Embryonic facial prominence (tissue), 1 donor: ENCODE results near the gene PKIG.

Experiments used
- DNase-seq: peaks from one replicate; pipeline ENCODE4 v3.0.0-alpha.2; 2016; ENCODE audit errors: extremely low spot score

PKIG gene

GRCh38 chr20:44619294-44619693 lies 36.9 kb downstream of the PKIG start:
- no peak for DNase-seq

GRCh38 chr20:44620030-44620429 lies 37.7 kb downstream of the PKIG start:
- no peak for DNase-seq

DNA sequence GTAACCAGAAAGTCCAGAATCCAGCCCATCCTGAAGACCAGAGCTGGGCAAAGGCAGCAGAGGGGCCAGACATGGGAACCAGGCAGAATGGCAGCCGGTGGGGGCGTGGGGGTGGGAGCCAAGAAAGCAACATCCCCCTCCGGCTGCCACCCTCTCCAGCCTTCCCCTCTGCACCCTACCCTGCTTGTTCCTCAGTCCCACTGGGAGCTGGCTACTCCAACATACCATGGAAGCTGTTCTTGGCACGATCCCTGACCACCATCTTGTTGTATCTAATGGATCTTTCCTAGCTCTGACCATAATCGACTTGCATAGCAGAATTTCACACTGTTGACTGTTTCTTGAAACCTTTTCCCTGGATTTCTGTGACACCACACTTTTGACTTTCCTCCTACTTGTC lies 38.9 kb downstream of the PKIG start:
- DNase-seq, result no peak

DNA sequence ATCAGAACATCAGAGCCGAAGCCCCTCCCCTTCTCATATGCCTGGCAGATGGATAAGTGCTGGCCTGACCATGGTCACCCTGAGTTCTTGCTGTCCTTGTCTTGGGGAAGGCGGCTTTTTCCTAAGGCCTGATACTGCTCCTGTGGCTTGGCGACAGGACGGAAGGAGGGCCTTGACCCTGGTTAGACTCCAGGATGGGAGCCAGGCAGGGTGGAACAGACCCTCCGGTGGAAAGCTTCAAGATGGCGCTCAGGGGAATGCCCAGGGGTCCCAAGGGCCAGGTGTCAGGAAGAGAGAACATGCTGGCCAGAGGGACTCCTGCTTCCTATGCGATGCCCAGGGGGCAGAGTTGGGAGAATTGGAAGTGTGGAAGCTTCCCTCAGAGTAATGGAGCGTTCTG lies 39.6 kb downstream of the PKIG start:
- DNase-seq, result no peak

GRCh38 chr20:44622501-44623270 lies 40.3 kb downstream of the PKIG start:
- no peak for DNase-seq

DNA sequence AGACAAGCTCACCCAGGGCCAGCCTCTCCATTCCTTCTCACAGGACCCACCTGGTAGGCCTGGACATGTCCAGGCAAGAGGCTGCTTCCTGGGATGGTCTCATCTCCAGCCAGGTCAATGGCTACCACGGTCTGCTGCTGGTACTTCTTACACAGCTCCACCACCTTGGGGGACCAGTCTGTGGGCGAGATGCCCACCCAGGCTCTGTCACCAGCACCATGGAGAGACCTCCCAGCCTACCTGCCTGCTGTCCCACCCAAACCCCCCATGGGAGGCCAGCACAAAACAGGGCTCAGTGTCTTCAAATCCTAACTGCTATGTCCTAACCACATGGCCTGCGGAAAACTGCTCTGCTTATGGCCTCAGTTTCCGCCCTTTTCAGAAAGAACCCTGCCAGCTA lies 41.8 kb downstream of the PKIG start:
- DNase-seq, result no peak

GRCh38 chr20:44624743-44625271 lies 42.4 kb downstream of the PKIG start:
- DNase-seq, result no peak

- no peak for DNase-seq
Measured at GRCh38 chr20:44625361-44625760, 43.0 kb downstream of the PKIG start.

- DNase-seq, result no peak
Measured at GRCh38 chr20:44626278-44626677, 43.9 kb downstream of the PKIG start.

GRCh38 chr20:44627364-44628010 lies 45.1 kb downstream of the PKIG start:
- DNase-seq, result no peak

DNA sequence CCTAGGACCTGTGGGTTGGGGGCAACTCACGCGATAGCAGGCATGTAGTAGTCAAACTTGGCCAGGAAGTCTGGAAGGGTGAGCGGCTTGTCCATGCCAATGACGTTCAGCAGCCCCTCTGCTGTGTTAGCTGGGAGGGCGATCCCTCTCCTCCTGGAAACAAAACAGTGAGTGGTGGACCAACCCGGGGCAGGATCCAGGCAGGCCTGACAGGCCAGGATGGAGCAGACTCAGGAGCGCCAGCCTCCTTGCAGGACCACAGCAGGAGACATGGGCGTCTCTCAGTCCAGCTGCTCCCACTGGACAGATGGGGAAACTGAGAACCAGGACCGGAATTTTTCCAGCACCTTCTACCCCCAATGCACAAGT lies 46.6 kb downstream of the PKIG start:
- no peak for DNase-seq

GRCh38 chr20:44629542-44629941 lies 47.2 kb downstream of the PKIG start:
- DNase-seq, result no peak

DNA sequence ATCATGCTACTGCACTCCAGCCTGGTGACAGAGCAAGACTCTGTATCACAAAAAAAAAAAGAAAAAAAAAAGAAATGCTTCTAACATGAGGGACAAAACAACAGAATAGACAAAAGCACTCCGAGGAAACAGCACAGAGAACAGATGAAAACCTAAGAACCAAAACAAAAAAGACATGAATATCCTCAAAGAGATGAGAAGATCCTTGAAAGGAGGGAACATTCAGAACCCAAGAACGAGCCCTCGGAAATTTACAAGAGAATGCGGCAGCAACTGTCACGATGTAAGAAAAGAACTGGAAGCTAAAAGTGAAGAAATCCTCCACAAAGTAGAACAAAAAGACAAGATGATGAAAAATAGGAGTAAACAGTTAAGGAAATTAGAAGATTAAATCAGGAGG lies 47.9 kb downstream of the PKIG start:
- DNase-seq, result no peak

GRCh38 chr20:44632103-44632752 lies 49.8 kb downstream of the PKIG start:
- DNase-seq, result no peak

DNA sequence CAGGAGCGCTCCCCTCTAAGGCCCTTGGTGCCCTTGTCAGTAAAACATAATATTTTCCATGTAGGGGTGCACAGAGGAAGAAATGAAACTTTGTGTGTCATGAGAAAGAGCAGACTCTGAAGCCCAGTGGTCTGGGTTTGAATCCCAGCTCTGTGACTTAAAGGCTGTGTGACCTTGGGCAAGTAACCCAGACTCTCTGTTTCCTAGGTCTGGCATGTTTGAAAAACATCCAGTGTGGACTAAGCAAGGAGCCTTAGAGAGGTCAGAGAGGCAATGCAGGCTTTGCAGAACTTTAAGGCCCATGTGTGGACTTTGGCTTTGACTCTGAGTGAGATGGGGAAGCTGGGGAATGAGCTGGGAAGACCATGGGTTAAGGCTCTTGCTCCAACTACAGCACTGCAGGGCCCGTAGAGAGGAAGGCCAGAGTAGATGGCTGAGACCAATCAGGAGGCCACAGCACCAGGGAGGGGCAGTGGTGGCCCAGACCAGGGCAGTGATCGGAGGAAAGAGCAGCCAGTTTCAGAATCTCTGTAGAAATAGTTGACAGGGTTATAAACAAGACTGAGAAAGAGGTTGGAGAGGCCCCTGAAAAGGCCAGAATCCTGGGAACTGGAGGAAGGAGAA lies 50.9 kb downstream of the PKIG start:
- DNase-seq, result no peak

- no peak for DNase-seq
Measured at GRCh38 chr20:44633872-44634600, 51.7 kb downstream of the PKIG start.

DNA sequence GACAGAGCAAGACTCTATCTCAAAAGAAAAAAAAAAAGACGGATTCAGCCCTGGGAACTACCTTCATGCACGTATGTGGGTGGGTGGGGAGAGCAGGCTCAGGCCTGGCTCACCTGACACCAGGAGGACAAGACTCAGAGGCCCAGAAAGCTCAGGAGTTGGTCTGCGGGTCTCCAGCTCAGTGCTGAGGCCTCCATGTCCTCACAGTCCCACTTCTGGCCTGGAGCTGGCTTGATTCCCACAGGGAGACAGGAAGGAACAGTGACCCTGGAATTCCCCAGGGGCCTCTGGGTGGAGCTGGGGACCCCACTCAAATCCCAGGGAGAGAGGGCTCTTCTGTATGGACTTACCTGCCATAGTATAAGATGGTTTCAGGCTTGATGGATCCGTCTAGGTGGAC lies 53.5 kb downstream of the PKIG start:
- no peak for DNase-seq

- no peak for DNase-seq
Measured at GRCh38 chr20:44637042-44637441, 54.7 kb downstream of the PKIG start.

DNA sequence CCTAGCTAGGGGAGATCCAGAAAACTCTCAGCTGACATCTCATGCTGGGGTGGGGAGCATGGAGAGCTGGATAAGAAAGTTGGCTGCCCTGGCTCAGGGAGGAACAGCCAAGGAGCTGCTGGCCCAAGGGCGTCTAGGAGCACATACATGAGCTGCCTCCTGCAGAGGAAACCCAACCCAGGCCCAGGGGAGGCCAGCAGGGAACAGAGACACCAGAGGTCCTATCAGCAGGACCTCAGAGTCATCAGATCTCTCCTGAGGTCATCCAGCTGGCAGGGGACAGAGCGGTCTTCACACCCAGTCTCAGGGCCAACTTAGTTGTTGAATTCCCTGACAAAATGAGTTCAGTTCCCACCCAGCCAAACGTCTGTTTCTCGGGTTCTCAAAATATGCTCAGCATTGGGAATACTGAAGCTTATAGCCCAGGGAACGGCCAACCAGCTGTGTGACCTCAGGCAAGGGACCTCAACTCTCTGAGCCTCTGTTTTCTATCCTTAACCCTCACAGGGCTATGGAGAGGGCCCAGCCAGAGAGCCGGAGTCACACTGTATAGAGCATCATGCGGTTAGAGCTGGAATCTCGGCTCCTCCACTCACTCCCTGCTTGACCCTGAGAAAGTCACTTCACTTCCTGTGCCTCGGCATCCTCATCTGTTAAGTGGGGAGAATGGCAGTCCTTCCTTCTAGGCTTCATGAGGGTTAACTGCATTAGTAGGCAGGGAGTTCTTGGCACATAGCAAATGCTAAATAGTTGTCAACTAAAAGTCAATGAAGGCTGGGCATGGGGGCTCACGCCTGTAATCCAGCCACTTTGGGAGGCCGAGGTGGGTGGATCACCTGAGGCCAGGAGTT lies 55.4 kb downstream of the PKIG start:
- no peak for DNase-seq

DNA sequence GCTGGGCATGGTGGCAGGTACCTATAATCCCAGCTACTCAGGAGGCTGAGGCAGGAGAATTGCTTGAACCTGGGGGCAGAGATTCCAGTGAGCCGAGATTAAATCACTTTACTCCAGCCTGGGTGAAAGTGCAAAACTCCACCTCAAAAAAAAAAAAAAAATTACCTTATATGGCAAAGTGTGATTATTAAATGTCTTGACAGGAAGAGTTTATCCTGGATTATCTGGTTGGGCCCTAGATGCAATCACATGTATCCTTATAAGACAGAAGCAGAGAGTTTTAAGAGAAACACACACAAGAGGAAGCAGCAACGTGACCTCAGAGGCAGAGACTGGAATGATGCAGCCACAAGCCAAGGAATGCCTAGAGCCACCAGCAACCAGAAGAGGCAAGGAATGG lies 58.1 kb downstream of the PKIG start:
- no peak for DNase-seq

DNA sequence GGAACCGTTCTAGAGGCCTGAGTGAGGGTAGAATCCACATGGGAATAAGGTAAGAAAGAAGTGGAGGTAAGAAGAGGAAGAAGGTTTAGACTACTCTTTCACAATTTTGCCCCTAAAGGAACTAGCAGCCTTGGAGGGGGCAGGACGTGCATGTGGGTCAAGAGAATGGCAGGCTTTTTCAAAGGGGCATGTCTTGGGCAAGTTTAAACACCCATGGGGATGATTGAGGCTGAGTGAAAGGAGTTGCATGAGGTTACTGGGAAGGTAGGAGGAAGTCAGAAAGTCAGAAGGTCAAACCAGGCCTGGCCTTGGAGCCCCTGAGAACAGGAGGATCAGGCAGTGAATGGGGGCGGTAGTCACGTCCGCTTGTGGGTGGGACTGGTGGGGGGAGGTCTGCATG lies 58.9 kb downstream of the PKIG start:
- no peak for DNase-seq
